MM.1S (cell line): ENCODE measurements around the gene CACNA1C.

Experiments used
- DNase-seq: peaks from one replicate; pipeline ENCODE4 v3.0.0-alpha.2; 2015
- H2AFZ ChIP-seq: fragments of 300-600 bp; sonication (generic); 2 replicates; pipeline ENCODE4 v1.6.0; 2016; ENCODE audit warnings: antibody characterized with exemption, low read length
- H3F3A ChIP-seq: fragments of 300-600 bp; sonication (generic); 2 replicates; pipeline ENCODE4 v1.6.1; 2016; ENCODE audit warnings: mild to moderate bottlenecking, antibody characterized with exemption, low read length, moderate library complexity, mixed read lengths; ENCODE audit not compliant: insufficient read depth
- H3K27ac ChIP-seq: fragments of 300-600 bp; sonication (generic); 2 replicates; pipeline ENCODE4 v1.5.1; 2016; ENCODE audit warnings: mild to moderate bottlenecking, low read length
- H3K27me3 ChIP-seq: fragments of 300-600 bp; sonication (generic); replicated peaks from 2 replicates; pipeline ENCODE4 v1.6.0; 2016; ENCODE audit warnings: low read length; ENCODE audit not compliant: insufficient read depth
- H3K36me3 ChIP-seq: fragments of 300-600 bp; sonication (generic); replicated peaks from 2 replicates; pipeline ENCODE4 v1.6.1; 2016; ENCODE audit warnings: mild to moderate bottlenecking, low read length, mixed read lengths; ENCODE audit not compliant: insufficient read depth
- H3K4me1 ChIP-seq: fragments of 300-600 bp; sonication (generic); 2 replicates; pipeline ENCODE4 v1.6.1; 2016; ENCODE audit warnings: low read length, mixed read lengths
- H3K4me2 ChIP-seq: fragments of 300-600 bp; sonication (generic); 2 replicates; pipeline ENCODE4 v1.6.0; 2016; ENCODE audit warnings: low read depth, low read length
- H3K4me3 ChIP-seq: fragments of 300-600 bp; sonication (generic); 2 replicates; pipeline ENCODE4 v1.5.1; 2016; ENCODE audit warnings: low read length, mixed read lengths
- H3K79me2 ChIP-seq: fragments of 300-600 bp; sonication (generic); 2 replicates; pipeline ENCODE4 v1.6.1; 2016; ENCODE audit warnings: mixed run types, low read length, mixed read lengths
- H3K9ac ChIP-seq: fragments of 300-600 bp; sonication (generic); 2 replicates; pipeline ENCODE4 v1.6.1; 2016; ENCODE audit warnings: low read length, mixed read lengths
- H3K9me2 ChIP-seq: fragments of 300-600 bp; sonication (generic); replicated peaks from 2 replicates; pipeline ENCODE4 v1.6.1; 2016; ENCODE audit warnings: mild to moderate bottlenecking, low read length, mixed read lengths; ENCODE audit not compliant: insufficient read depth
- H3K9me3 ChIP-seq: fragments of 300-600 bp; sonication (generic); replicated peaks from 2 replicates; pipeline ENCODE4 v1.6.1; 2016; ENCODE audit warnings: mild to moderate bottlenecking, low read length, mixed read lengths; ENCODE audit not compliant: insufficient read depth
- H4K20me1 ChIP-seq: fragments of 300-600 bp; sonication (generic); 2 replicates; pipeline ENCODE4 v1.6.1; 2016; ENCODE audit warnings: mild to moderate bottlenecking, low read length, moderate library complexity, mixed read lengths; ENCODE audit not compliant: insufficient read depth
- CTCF ChIP-seq: fragments of 300-600 bp; sonication (generic); IDR thresholded peaks from 2 replicates; pipeline ENCODE4 v1.5.1; 2016; ENCODE audit warnings: antibody characterized with exemption, low read length, mixed read lengths
- EZH2 ChIP-seq: fragments of 300-600 bp; sonication (generic); optimal IDR thresholded peaks from 2 replicates; pipeline ENCODE3; 2017; ENCODE audit warnings: low read depth, mild to moderate bottlenecking, antibody characterized with exemption, low read length, mixed read lengths
- EZH2phosphoT487 ChIP-seq: fragments of 300-600 bp; sonication (generic); IDR thresholded peaks from 2 replicates; pipeline ENCODE4 v1.6.1; 2018; ENCODE audit warnings: antibody characterized with exemption, low read length

CACNA1C gene

GRCh38 chr12:2638273-2639019 lies 585.7 kb downstream of the CACNA1C start:
- TF ChIP-seq EZH2 (no peak), CTCF (no peak), EZH2phosphoT487 (no peak)
- no peak overlapping the region for H3K27ac ChIP-seq
- H3K79me2 ChIP-seq, result no peaks in the 10 kb centered on the region
- no peak overlapping the region for H3K9ac ChIP-seq
- no peaks in the 10 kb centered on the region for H4K20me1 ChIP-seq
- H3K4me2 ChIP-seq, result no peak overlapping the region
- H3K4me1 ChIP-seq, result no peaks in the 10 kb centered on the region
- DNase-seq, result no peak
- H3K9me2 ChIP-seq, result no peaks in the 10 kb centered on the region
- no peak overlapping the region for H2AFZ ChIP-seq
- H3F3A ChIP-seq, result no peaks in the 10 kb centered on the region
- H3K36me3 ChIP-seq, result no peaks in the 10 kb centered on the region
- no peak overlapping the region for H3K4me3 ChIP-seq
- H3K9me3 ChIP-seq, result no peaks in the 10 kb centered on the region
- H3K27me3 ChIP-seq, result peaks cover 13% of the 10 kb centered on the region

- no peak overlapping the region for H3K4me2 ChIP-seq
Observed at GRCh38 chr12:2639020-2639298, 586.2 kb downstream of the CACNA1C start.

GRCh38 chr12:2640281-2640680 lies 587.5 kb downstream of the CACNA1C start:
- no peaks in the 10 kb centered on the region for H3K9me2 ChIP-seq
- H3K9ac ChIP-seq, result no peak overlapping the region
- H2AFZ ChIP-seq, result no peak overlapping the region
- H3K36me3 ChIP-seq, result no peaks in the 10 kb centered on the region
- no peaks in the 10 kb centered on the region for H3K79me2 ChIP-seq
- DNase-seq, result no peak
- no peaks in the 10 kb centered on the region for H4K20me1 ChIP-seq
- H3F3A ChIP-seq, result no peaks in the 10 kb centered on the region
- no peak overlapping the region for H3K27ac ChIP-seq
- TF ChIP-seq CTCF, result no peak
- no peak for TF ChIP-seq EZH2
- no peak for TF ChIP-seq EZH2phosphoT487
- H3K9me3 ChIP-seq, result no peaks in the 10 kb centered on the region
- no peak overlapping the region for H3K4me2 ChIP-seq
- peaks cover 4% of the 10 kb centered on the region; the same call in 1 of the 2 replicates for H3K4me1 ChIP-seq
- H3K27me3 ChIP-seq, result peaks cover 14% of the 10 kb centered on the region
- H3K4me3 ChIP-seq, result no peak overlapping the region

More at GRCh38 chr12:2639020-2639298, 586.2 kb downstream of the CACNA1C start:
- Histone ChIP-seq H3K27me3 (peaks cover 14% of the 10 kb centered on the region), H3K9me3 (no peaks in the 10 kb centered on the region), H3F3A (no peaks in the 10 kb centered on the region), H3K9me2 (no peaks in the 10 kb centered on the region), H2AFZ (no peak overlapping the region), H3K4me1 (no peaks in the 10 kb centered on the region), H3K36me3 (no peaks in the 10 kb centered on the region), H3K79me2 (no peaks in the 10 kb centered on the region), H4K20me1 (no peaks in the 10 kb centered on the region), H3K27ac (no peak overlapping the region), H3K9ac (no peak overlapping the region), H3K4me3 (no peak overlapping the region)
- no peak for DNase-seq
- TF ChIP-seq EZH2phosphoT487, result no peak
- no peak for TF ChIP-seq EZH2

- Histone ChIP-seq H3K4me2 (no peak overlapping the region), H3K9me3 (no peaks in the 10 kb centered on the region), H3K27me3 (peaks cover 14% of the 10 kb centered on the region), H3K9me2 (no peaks in the 10 kb centered on the region), H3K36me3 (no peaks in the 10 kb centered on the region), H3F3A (no peaks in the 10 kb centered on the region), H3K4me1 (peaks cover 8% of the 10 kb centered on the region; the same call in 1 of the 2 replicates), H4K20me1 (no peaks in the 10 kb centered on the region), H2AFZ (no peak overlapping the region), H3K4me3 (no peak overlapping the region), H3K79me2 (no peaks in the 10 kb centered on the region), H3K9ac (no peak overlapping the region), H3K27ac (no peak overlapping the region)
- no peak for DNase-seq
- no peak for TF ChIP-seq EZH2
Observed at GRCh38 chr12:2640709-2641108, 587.9 kb downstream of the CACNA1C start.
